Uterus (tissue), 4 donors: ENCODE measurements around the gene CXCR3. TPM values are rescaled to one million over a fixed set of nuclear protein-coding genes. Genes with fewer than 3 reads are reported as not detected.
"Not testable (repeated sequence)": the region's sequence is repeated elsewhere in the genome, so short reads cannot be mapped to it uniquely, and the experiment has no call there.

Source experiments
- DNase-seq, 2 donors: peaks; one replicate each; pipeline ENCODE4 v3.0.0-alpha.2; 2019 to 2020
- H3K27ac ChIP-seq, 2 donors: fragments of 200-600 bp; sonication (generic); 1 replicate in 1 of 2; 2 replicates in 1 of 2; pipeline ENCODE4 v1.5.1; 2016 to 2018
- H3K27me3 ChIP-seq, 2 donors: fragments of 200-600 bp; sonication (generic); one replicate each; pipeline ENCODE4 v1.5.1; 2018 to 2019; ENCODE audit warnings: control low read depth in 1 of 2
- H3K36me3 ChIP-seq, 2 donors: fragments of 200-600 bp; sonication (generic); one replicate each; pipeline ENCODE4 v1.5.1; 2019; ENCODE audit warnings: control low read depth in 1 of 2
- H3K4me1 ChIP-seq, 2 donors: fragments of 200-600 bp; sonication (generic); one replicate each; pipeline ENCODE4 v1.5.1; 2018 to 2019; ENCODE audit warnings: control low read depth in 1 of 2
- H3K4me3 ChIP-seq, 2 donors: fragments of 200-600 bp; sonication (generic); 1 replicate in 1 of 2; 2 replicates in 1 of 2; pipeline ENCODE4 v1.5.1; 2018 to 2019; ENCODE audit warnings: mild to moderate bottlenecking in 1 of 2
- H3K9me3 ChIP-seq, 2 donors: fragments of 200-600 bp; sonication (generic); one replicate each; pipeline ENCODE4 v1.5.1; 2019; ENCODE audit warnings: control low read depth in 1 of 2
- CTCF ChIP-seq, 4 experiments: fragments of 200-600 bp in 2 of 4; fragments of 450-650 bp in 2 of 4; sonication (generic) in 2 of 4; IDR thresholded peaks; one replicate each; pipeline ENCODE4 v1.5.1; 2016 to 2019; ENCODE audit warnings: antibody characterized with exemption in 4 of 4, mild to moderate bottlenecking in 2 of 4, moderate library complexity in 1 of 4
- POLR2A ChIP-seq, 2 donors: fragments of 450-650 bp; IDR thresholded peaks; one replicate each; pipeline ENCODE4 v1.6.1; 2016; ENCODE audit warnings: antibody characterized with exemption in 2 of 2, mild to moderate bottlenecking in 1 of 2, moderate library complexity in 1 of 2
- intact Hi-C: fragments of 100-400 bp; cut with DNase I; formaldehyde crosslinking; loops from one replicate; pipeline ENCODE4 v1.15.1; 2023; ENCODE audit warnings: low total_unique reads
- total RNA-seq, 4 donors: library from RNA; depleted of rRNA in 3 of 4; stranded (reverse); fragments of >200 nt in 3 of 4; gene quantifications; one replicate each; pipeline versions ENCODE4 v1.1.0 to v1.2.4, GENCODE V29; 2014 to 2023
- donor health status: DM: yes; HTN: yes; CAD: no.

CXCR3 gene
- total RNA-seq, 4 donors from 2014 or later: 0.28 TPM; not detected in 3

GRCh38 chrX:71664889-71665491, 46.7 kb upstream of the CXCR3 start:
- Histone ChIP-seq H3K36me3 (no peaks in the 10 kb centered on the region), H3K27me3 (no peaks in the 10 kb centered on the region), H3K9me3 (no peaks in the 10 kb centered on the region), H3K4me1 (no peaks in the 10 kb centered on the region), H3K4me3 (no peak overlapping the region), H3K27ac (no peak overlapping the region)
- TF ChIP-seq CTCF (IDR thresholded peaks at IDR 0.05): no peak
- TF ChIP-seq POLR2A (IDR thresholded peaks at IDR 0.05): no peak
- intact Hi-C loops: no loop called here
- no peak for DNase-seq

- intact Hi-C loops, H3K27me3 ChIP-seq, H3K27ac ChIP-seq, H3K36me3 ChIP-seq, H3K4me3 ChIP-seq, DNase-seq, H3K4me1 ChIP-seq, H3K9me3 ChIP-seq: not testable (repeated sequence)
Measured at GRCh38 chrX:71664202-71664601, 45.9 kb upstream of the CXCR3 start.

DNA sequence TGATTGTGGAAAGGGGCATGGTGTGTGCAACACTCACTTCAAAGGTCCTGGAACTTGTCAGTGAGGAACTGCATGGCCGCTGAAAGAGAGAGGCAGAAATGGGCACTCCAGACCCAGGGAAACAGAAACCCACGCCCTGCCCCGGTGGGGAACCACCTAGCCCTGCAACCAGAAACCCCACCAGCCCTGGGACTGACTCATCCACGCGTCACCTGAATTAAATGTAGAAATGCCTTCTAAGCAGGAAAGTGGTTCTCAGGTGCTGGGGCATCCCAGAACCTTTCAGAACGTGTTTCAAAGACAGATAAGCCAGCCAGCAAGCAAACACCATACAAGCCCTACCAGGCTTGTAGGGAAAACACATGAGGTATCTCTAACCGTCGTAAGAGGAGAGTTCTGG, 44.9 kb upstream of the CXCR3 start:
- H3K27me3 ChIP-seq, H3K36me3 ChIP-seq, DNase-seq, H3K4me3 ChIP-seq, H3K9me3 ChIP-seq, intact Hi-C loops, H3K4me1 ChIP-seq, H3K27ac ChIP-seq: not testable (repeated sequence)

GRCh38 chrX:71662654-71663053, 44.3 kb upstream of the CXCR3 start:
- not testable (repeated sequence) for DNase-seq

GRCh38 chrX:71661919-71662318, 43.6 kb upstream of the CXCR3 start:
- Histone ChIP-seq H3K36me3 (no peaks in the 10 kb centered on the region), H3K27me3 (no peaks in the 10 kb centered on the region), H3K9me3 (no peaks in the 10 kb centered on the region), H3K4me3 (no peak overlapping the region), H3K4me1 (no peaks in the 10 kb centered on the region), H3K27ac (no peak overlapping the region)
- TF ChIP-seq POLR2A (IDR thresholded peaks at IDR 0.05) (no peak), CTCF (IDR thresholded peaks at IDR 0.05) (no peak)
- DNase-seq: no peak
- intact Hi-C loops: no loop called here

More at GRCh38 chrX:71662654-71663053, 44.3 kb upstream of the CXCR3 start:
- H3K27me3 ChIP-seq, H3K36me3 ChIP-seq, H3K4me1 ChIP-seq, H3K27ac ChIP-seq, intact Hi-C loops, H3K4me3 ChIP-seq, H3K9me3 ChIP-seq: not testable (repeated sequence)

DNA sequence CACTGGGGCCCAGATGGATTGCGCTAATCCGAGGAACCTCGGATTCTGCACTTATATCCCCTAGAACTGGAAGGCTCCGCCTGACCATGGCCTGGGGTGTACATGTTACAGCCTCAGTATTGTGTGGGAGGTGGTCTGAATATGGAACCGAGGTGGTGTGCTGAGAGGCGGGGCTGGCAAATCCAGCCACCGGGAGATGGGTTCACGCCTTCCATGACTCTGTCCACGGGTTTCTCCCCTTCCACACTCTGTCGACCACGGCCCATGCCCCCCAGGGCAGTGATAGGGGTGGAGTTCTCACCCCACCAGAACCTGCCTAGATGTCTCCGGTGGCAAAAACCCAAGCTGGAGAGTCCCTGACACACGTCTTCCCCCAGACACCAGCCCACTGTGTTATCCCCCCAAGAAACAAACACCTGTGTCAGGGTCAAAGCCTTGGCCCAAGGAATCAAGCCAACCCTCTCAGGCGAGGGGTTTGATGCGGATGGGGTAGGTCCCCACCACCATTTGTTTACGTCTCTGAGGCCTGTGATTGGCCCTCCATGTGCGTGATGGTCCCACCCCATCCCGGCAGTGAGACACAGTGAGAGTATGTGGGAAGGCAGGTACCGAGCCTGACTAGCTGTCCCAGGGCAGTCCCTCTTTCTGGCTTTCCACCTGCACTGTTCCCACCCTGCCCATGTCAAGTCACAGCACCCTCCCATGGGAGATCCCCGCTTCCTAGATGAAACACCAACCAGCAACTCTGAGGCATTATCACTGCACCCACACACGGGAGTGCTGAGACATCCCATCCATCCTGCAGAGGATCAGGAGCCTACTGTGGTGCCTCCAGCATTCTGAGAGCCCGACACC, 42.5 kb upstream of the CXCR3 start:
- Histone ChIP-seq H3K4me3 (no peak overlapping the region), H3K9me3 (no peaks in the 10 kb centered on the region), H3K27me3 (no peaks in the 10 kb centered on the region), H3K36me3 (no peaks in the 10 kb centered on the region), H3K27ac (no peak overlapping the region), H3K4me1 (no peaks in the 10 kb centered on the region)
- intact Hi-C loops: no loop called here
- no peak for TF ChIP-seq CTCF (IDR thresholded peaks at IDR 0.05)
- DNase-seq: no peak
